Neural cell (in vitro differentiated cells): ENCODE data around the gene ALX3. TPM values are rescaled to one million over a fixed set of nuclear protein-coding genes. Genes with fewer than 3 reads are reported as not detected.
"Not testable (repeated sequence)": the region's sequence is repeated elsewhere in the genome, so short reads cannot be mapped to it uniquely, and the experiment has no call there.

Experiments used
- H2AFZ ChIP-seq: fragments of 200-600, 300-800 bp; sonication (generic), shearing (Covaris generic); 2 replicates; pipeline ENCODE4 v1.6.0; 2014; ENCODE audit warnings: low read depth, mild to moderate bottlenecking, antibody characterized with exemption, low read length, moderate library complexity
- H3F3A ChIP-seq: fragments of 200-600 bp; shearing (Covaris generic); 2 replicates; pipeline ENCODE4 v1.6.1; 2016; ENCODE audit warnings: mild to moderate bottlenecking, moderate library complexity, mixed read lengths, antibody characterized with exemption, low read length; ENCODE audit not compliant: insufficient read depth, poor library complexity, severe bottlenecking
- H3K27ac ChIP-seq: fragments of 200-600, 300-800 bp; sonication (generic), shearing (Covaris generic); 2 replicates; pipeline ENCODE4 v1.5.1; 2014; ENCODE audit warnings: mild to moderate bottlenecking, low read length, moderate library complexity
- H3K27me3 ChIP-seq: fragments of 300-800, 200-600 bp; sonication (generic), shearing (Covaris generic); 2 replicates; pipeline ENCODE4 v1.6.0; 2014; ENCODE audit warnings: mild to moderate bottlenecking, low read depth, low read length, moderate library complexity; ENCODE audit not compliant: insufficient read depth
- H3K36me3 ChIP-seq: fragments of 300-800, 200-600 bp; sonication (generic), shearing (Covaris generic); 2 replicates; pipeline ENCODE4 v1.5.1; 2014; ENCODE audit warnings: mild to moderate bottlenecking, antibody characterized with exemption, low read length, moderate library complexity; ENCODE audit not compliant: insufficient read depth
- H3K4me2 ChIP-seq: fragments of 300-800, 200-600 bp; sonication (generic), shearing (Covaris generic); 2 replicates; pipeline ENCODE4 v1.6.0; 2014; ENCODE audit warnings: mild to moderate bottlenecking, low read length
- H3K4me3 ChIP-seq: fragments of 300-800, 200-600 bp; sonication (generic), shearing (Covaris generic); 2 replicates; pipeline ENCODE4 v1.5.1; 2014; ENCODE audit warnings: mild to moderate bottlenecking, low read length, moderate library complexity
- H3K79me2 ChIP-seq: fragments of 200-600 bp; shearing (Covaris generic); replicated peaks from 2 replicates; pipeline ENCODE4 v1.6.0; 2014; ENCODE audit warnings: mild to moderate bottlenecking, low read length, moderate library complexity; ENCODE audit not compliant: insufficient read depth
- H3K9ac ChIP-seq: fragments of 300-800, 200-600 bp; sonication (generic), shearing (Covaris generic); 2 replicates; pipeline ENCODE4 v1.6.1; 2016; ENCODE audit warnings: mild to moderate bottlenecking, low read length, mixed read lengths
- H3K9me2 ChIP-seq: fragments of 200-600 bp; shearing (Covaris generic); 2 replicates; pipeline ENCODE4 v1.6.1; 2016; ENCODE audit warnings: mild to moderate bottlenecking, low read length, mixed read lengths; ENCODE audit not compliant: insufficient read depth
- H3K9me3 ChIP-seq: fragments of 200-600, 300-800 bp; sonication (generic), shearing (Covaris generic); 2 replicates; pipeline ENCODE4 v1.6.1; 2016; ENCODE audit warnings: mild to moderate bottlenecking, mixed run types, low read length, moderate library complexity, mixed read lengths
- H4K20me1 ChIP-seq: fragments of 200-600 bp; shearing (Covaris generic); 2 replicates; pipeline ENCODE4 v1.6.1; 2016; ENCODE audit warnings: mild to moderate bottlenecking, mixed run types; ENCODE audit not compliant: insufficient read depth
- EP300 ChIP-seq: fragments of 450-650 bp; conservative IDR thresholded peaks from 2 replicates; pipeline ENCODE4 v1.6.1; 2014; ENCODE audit warnings: antibody characterized with exemption, mild to moderate bottlenecking, moderate library complexity; ENCODE audit not compliant: poor library complexity, severe bottlenecking
- EZH2 ChIP-seq: fragments of 200-600, 300-800 bp; shearing (Covaris generic), sonication (generic); IDR thresholded peaks from 2 replicates; pipeline ENCODE4 v1.6.1; 2014; ENCODE audit warnings: antibody characterized with exemption, low read length, borderline replicate concordance, mild to moderate bottlenecking; ENCODE audit not compliant: insufficient read depth, poor library complexity, severe bottlenecking
- MXI1 ChIP-seq: fragments of 450-650 bp; conservative IDR thresholded peaks from 2 replicates; pipeline ENCODE4 v1.6.1; 2014; ENCODE audit warnings: antibody characterized with exemption, mild to moderate bottlenecking; ENCODE audit not compliant: poor library complexity, severe bottlenecking
- POLR2AphosphoS5 ChIP-seq: IDR thresholded peaks from 2 replicates; pipeline ENCODE4 v1.6.1; 2012
- RAD21 ChIP-seq: fragments of 450-650 bp; conservative IDR thresholded peaks from 2 replicates; pipeline ENCODE4 v1.6.1; 2014; ENCODE audit warnings: antibody characterized with exemption, mild to moderate bottlenecking, moderate library complexity
- REST ChIP-seq: IDR thresholded peaks from 2 replicates; pipeline ENCODE4 v1.6.1; 2012; ENCODE audit warnings: borderline replicate concordance
- SMC3 ChIP-seq: fragments of 450-650 bp; conservative IDR thresholded peaks from 2 replicates; pipeline ENCODE4 v1.6.1; 2014; ENCODE audit warnings: antibody characterized with exemption, mild to moderate bottlenecking, moderate library complexity; ENCODE audit not compliant: poor library complexity
- TAF1 ChIP-seq: IDR thresholded peaks from 2 replicates; pipeline ENCODE4 v1.6.1; 2012; ENCODE audit warnings: low read depth
- polyA plus RNA-seq: library from polyadenylated mRNA; depleted of rRNA; stranded (reverse); fragments of >200 nt; gene quantifications from 2 replicates; pipeline ENCODE4 v1.2.3, GENCODE V29; 2014
- TF ChIP-seq, protein P1 (sequence below): fragments of 450-650 bp; IDR thresholded peaks from 2 replicates; pipeline ENCODE4 v1.5.1; 2014; ENCODE audit warnings: antibody characterized with exemption, mild to moderate bottlenecking, moderate library complexity; ENCODE audit not compliant: poor library complexity, severe bottlenecking

The ALX3 gene
- polyA plus RNA-seq, 1 donor from 2014 or later: not detected

GRCh38 chr1:110079995-110080394 is 9.5 kb upstream of the ALX3 start:
- not testable (repeated sequence) for H2AFZ ChIP-seq, H4K20me1 ChIP-seq, H3K27ac ChIP-seq, H3K79me2 ChIP-seq, H3F3A ChIP-seq, H3K36me3 ChIP-seq, H3K9ac ChIP-seq, H3K9me3 ChIP-seq, H3K4me2 ChIP-seq, H3K9me2 ChIP-seq, H3K4me3 ChIP-seq
- H3K27me3 ChIP-seq: peaks cover 57% of the 10 kb centered on the region

- Histone ChIP-seq H3K4me3 (no peak overlapping the region), H3K79me2 (no peaks in the 10 kb centered on the region), H4K20me1 (no peaks in the 10 kb centered on the region), H3F3A (no peaks in the 10 kb centered on the region), H3K9me3 (no peaks in the 10 kb centered on the region), H3K36me3 (no peaks in the 10 kb centered on the region), H3K4me2 (no peak overlapping the region), H2AFZ (no peak overlapping the region), H3K9ac (no peak overlapping the region), H3K27ac (no peak overlapping the region), H3K27me3 (peaks cover 57% of the 10 kb centered on the region), H3K9me2 (no peaks in the 10 kb centered on the region)
- no peak for TF ChIP-seq RAD21
- TF ChIP-seq, protein P1, sequence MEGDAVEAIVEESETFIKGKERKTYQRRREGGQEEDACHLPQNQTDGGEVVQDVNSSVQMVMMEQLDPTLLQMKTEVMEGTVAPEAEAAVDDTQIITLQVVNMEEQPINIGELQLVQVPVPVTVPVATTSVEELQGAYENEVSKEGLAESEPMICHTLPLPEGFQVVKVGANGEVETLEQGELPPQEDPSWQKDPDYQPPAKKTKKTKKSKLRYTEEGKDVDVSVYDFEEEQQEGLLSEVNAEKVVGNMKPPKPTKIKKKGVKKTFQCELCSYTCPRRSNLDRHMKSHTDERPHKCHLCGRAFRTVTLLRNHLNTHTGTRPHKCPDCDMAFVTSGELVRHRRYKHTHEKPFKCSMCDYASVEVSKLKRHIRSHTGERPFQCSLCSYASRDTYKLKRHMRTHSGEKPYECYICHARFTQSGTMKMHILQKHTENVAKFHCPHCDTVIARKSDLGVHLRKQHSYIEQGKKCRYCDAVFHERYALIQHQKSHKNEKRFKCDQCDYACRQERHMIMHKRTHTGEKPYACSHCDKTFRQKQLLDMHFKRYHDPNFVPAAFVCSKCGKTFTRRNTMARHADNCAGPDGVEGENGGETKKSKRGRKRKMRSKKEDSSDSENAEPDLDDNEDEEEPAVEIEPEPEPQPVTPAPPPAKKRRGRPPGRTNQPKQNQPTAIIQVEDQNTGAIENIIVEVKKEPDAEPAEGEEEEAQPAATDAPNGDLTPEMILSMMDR: no peak
Observed at GRCh38 chr1:110076789-110077500, 6.5 kb upstream of the ALX3 start.

GRCh38 chr1:110074166-110074565 is 3.7 kb upstream of the ALX3 start:
- H3K79me2 ChIP-seq: no peaks in the 10 kb centered on the region
- no peaks in the 10 kb centered on the region for H3F3A ChIP-seq
- H3K4me3 ChIP-seq: no peak overlapping the region
- no peaks in the 10 kb centered on the region for H3K36me3 ChIP-seq
- peaks cover 64% of the 10 kb centered on the region for H3K27me3 ChIP-seq
- no peak overlapping the region for H3K4me2 ChIP-seq
- no peaks in the 10 kb centered on the region for H3K9me3 ChIP-seq
- no peaks in the 10 kb centered on the region for H3K9me2 ChIP-seq
- H4K20me1 ChIP-seq: no peaks in the 10 kb centered on the region
- H2AFZ ChIP-seq: no peak overlapping the region
- no peak for TF ChIP-seq EP300
- TF ChIP-seq EZH2: no peak
- TF ChIP-seq REST: no peak
- TF ChIP-seq SMC3: no peak
- no peak for TF ChIP-seq POLR2AphosphoS5
- TF ChIP-seq MXI1: no peak
- TF ChIP-seq, protein P1: no peak
- TF ChIP-seq RAD21: no peak
- TF ChIP-seq TAF1: no peak
- no peak overlapping the region for H3K27ac ChIP-seq
- H3K9ac ChIP-seq: no peak overlapping the region
